ENCODE data around the gene TMEM120B. TPM values are rescaled to one million over a fixed set of nuclear protein-coding genes. Genes with fewer than 3 reads are reported as not detected.

Gene TMEM120B
- total and polyA plus RNA-seq, 9 donors, result 10.2 to 28.1 (median 16.3) TPM

DNA sequence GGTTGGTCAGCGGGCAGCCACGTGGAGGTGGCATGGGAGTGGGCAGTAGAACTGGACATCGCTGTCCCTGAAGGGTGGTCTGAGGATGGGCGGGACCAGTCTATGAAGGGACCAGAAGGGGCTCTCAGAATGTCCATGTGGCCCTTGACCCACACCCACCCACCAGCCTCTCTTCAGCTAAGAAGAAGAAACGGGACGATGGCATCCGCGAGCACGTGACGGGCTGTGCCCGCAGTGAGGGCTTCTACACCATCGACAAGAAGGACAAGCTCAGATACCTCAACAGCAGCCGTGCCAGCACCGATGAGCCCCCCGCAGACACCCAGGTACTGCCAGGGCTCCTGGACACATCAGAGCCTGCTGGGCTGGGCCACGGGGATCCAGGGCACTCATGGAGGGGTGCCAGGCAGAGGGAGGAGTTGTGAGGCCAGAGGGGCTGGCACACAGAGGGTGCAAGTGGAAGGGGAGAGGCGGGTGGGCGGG, 112.5 kb downstream of the TMEM120B start:
- Histone ChIP-seq H3K4me3 (ENCODE audit: low read length) (no peak overlapping the region), H3K36me3 (ENCODE audit: control insufficient read depth, insufficient read depth, low read length) (peaks cover 90% of the 10 kb centered on the region), H3K9me3 (replicated peaks; ENCODE audit: control insufficient read depth, low read depth, low read length) (no peaks in the 10 kb centered on the region), H3K4me1 (ENCODE audit: control insufficient read depth, insufficient read depth, low read length) (no peaks in the 10 kb centered on the region), H3K27ac (ENCODE audit: low read length) (no peak overlapping the region), H3K27me3 (ENCODE audit: control insufficient read depth, insufficient read depth, low read length) (no peaks in the 10 kb centered on the region)
- 92% methylated on average over 11 of the region's 18 CpGs for WGBS (ENCODE audit: insufficient coverage)
- no peak for DNase-seq

DNA sequence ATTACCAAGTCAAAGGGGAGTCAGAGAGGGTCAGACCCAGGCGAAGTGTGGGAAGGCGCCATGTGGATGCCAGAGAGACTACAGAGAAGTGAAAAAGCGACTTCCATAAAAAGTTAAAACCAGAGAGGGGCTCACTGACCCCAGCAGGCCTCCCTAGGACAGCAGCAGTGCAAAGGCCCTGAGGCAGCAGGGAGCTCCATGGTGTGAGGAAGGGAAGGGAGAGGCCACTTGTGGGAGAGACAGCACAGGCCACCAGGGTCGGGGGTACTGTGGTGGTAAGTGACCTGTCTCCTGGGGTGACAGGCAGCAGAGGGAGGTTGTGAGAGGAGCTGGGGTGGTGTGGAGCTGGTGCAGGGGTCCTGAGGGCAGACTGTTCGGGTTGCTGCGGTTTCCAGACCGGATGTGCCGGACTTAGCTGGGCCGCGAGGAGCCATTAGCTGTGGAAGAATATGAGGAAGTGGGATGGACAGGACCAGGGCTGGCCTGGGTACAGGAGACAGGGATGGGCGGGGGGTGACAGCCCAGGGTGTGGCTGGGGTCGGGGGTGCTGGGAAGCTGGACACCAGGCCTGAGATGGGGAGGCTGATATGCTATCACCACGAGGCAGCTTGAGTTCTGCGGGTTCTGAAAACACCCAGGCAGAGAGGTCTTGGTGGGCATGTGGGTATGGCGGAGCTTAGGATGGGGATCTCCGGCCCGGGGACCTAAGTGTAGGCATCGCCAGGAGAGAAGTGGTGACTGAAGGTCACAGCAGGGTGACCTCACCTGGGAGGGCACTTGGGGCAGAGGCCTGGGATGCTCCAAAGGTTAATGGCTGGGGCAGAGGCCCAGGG, 114.0 kb downstream of the TMEM120B start:
- Histone ChIP-seq H3K27ac (ENCODE audit: low read length) (no peak overlapping the region), H3K36me3 (ENCODE audit: control insufficient read depth, insufficient read depth, low read length) (peaks cover 91% of the 10 kb centered on the region), H3K27me3 (ENCODE audit: control insufficient read depth, insufficient read depth, low read length) (no peaks in the 10 kb centered on the region), H3K9me3 (replicated peaks; ENCODE audit: control insufficient read depth, low read depth, low read length) (no peaks in the 10 kb centered on the region), H3K4me3 (ENCODE audit: low read length) (no peak overlapping the region), H3K4me1 (ENCODE audit: control insufficient read depth, insufficient read depth, low read length) (no peaks in the 10 kb centered on the region)
- WGBS (ENCODE audit: insufficient coverage), result 89% methylated on average over 18 of the region's 18 CpGs
- DNase-seq, result no peak

DNA sequence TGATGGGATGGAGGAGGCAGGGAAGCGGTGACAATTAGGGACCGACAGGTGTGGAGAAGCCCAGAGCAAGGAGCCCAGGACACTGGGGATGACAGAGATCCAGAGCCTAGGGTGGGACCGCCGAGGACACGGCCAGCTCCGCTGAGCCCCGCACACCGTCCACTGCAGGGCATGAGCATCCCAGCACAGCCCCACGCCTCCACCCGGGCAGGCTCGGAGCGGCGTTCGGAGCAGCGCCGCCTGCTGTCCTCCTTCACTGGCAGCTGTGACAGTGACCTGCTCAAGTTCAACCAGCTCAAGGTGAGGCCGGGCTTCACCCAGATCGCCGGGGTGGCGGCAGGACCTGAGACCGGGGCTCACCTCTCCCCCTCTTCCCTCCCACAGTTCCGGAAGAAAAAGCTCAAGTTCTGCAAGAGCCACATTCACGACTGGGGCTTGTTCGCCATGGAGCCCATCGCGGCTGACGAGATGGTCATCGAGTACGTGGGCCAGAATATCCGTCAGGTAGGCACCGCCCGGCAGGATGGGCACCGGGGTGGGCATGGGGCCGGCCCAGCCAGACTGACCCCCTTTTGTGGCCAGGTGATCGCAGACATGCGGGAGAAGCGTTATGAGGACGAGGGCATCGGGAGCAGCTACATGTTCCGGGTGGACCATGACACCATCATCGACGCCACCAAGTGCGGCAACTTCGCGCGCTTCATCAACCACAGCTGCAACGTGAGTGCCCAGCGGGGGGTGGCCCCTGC, 115.0 kb downstream of the TMEM120B start:
- H3K36me3 ChIP-seq (ENCODE audit: control insufficient read depth, insufficient read depth, low read length), result peaks cover 89% of the 10 kb centered on the region
- H3K4me3 ChIP-seq (ENCODE audit: low read length), result no peak overlapping the region
- no peaks in the 10 kb centered on the region for H3K27me3 ChIP-seq (ENCODE audit: control insufficient read depth, insufficient read depth, low read length)
- no peaks in the 10 kb centered on the region for H3K9me3 ChIP-seq (replicated peaks; ENCODE audit: control insufficient read depth, low read depth, low read length)
- no peak for DNase-seq
- no peak overlapping the region for H3K27ac ChIP-seq (ENCODE audit: low read length)
- WGBS (ENCODE audit: insufficient coverage), result 92% methylated on average over 43 of the region's 48 CpGs
- no peaks in the 10 kb centered on the region for H3K4me1 ChIP-seq (ENCODE audit: control insufficient read depth, insufficient read depth, low read length)

DNA sequence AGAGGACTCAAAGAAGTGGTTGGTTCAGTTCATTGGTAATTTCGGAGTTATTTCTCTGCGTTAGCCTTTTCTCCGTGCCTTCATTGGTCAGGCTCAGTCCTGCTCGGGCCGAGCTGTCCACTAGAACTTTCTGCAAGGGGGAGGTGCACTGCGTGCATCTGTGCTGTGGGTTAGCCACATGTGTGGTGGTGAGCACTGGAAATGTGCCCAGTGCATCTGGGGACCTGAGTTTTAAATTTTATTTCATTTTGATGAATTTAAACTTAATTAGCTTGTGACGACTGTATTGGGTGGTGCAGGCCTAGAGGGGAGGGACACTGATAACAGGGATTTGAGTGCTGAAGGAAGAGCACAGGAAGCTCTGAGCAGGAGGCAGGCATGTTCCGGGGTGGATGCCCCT, 115.8 kb downstream of the TMEM120B start:
- no peaks in the 10 kb centered on the region for H3K27me3 ChIP-seq (ENCODE audit: control insufficient read depth, insufficient read depth, low read length)
- no peaks in the 10 kb centered on the region for H3K4me1 ChIP-seq (ENCODE audit: control insufficient read depth, insufficient read depth, low read length)
- H3K4me3 ChIP-seq (ENCODE audit: low read length), result no peak overlapping the region
- H3K9me3 ChIP-seq (replicated peaks; ENCODE audit: control insufficient read depth, low read depth, low read length), result no peaks in the 10 kb centered on the region
- H3K27ac ChIP-seq (ENCODE audit: low read length), result no peak overlapping the region
- 93% methylated on average over 6 of the region's 8 CpGs for WGBS (ENCODE audit: insufficient coverage)
- peaks cover 85% of the 10 kb centered on the region for H3K36me3 ChIP-seq (ENCODE audit: control insufficient read depth, insufficient read depth, low read length)
- DNase-seq, result no peak

DNA sequence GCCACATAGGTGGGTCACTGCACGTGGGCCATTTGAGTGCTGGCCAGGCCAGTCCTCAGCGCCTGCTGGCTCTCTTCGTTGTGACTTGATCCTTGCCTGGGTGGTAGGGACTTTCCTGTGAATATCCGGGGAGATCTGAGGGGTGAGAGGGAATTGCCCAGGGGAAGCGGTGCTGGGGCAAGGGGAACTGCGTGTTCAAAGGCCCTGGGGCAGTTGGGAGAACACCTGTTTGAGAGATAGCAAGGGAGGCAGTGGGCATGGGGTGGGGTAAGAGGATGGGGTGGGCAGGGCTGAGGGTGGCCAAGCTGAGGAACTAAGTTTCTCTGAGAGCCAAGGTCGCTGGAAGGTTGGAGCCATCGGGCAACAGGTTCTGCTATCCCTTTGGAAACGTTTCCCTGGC, 116.3 kb downstream of the TMEM120B start:
- no peaks in the 10 kb centered on the region for H3K4me1 ChIP-seq (ENCODE audit: control insufficient read depth, insufficient read depth, low read length)
- no peaks in the 10 kb centered on the region for H3K27me3 ChIP-seq (ENCODE audit: control insufficient read depth, insufficient read depth, low read length)
- DNase-seq, result no peak
- whole genome bisulfite sequencing (ENCODE audit: insufficient coverage), result 89% methylated on average over 9 of the region's 9 CpGs
- no peaks in the 10 kb centered on the region for H3K9me3 ChIP-seq (replicated peaks; ENCODE audit: control insufficient read depth, low read depth, low read length)
- peaks cover 80% of the 10 kb centered on the region for H3K36me3 ChIP-seq (ENCODE audit: control insufficient read depth, insufficient read depth, low read length)
- no peak overlapping the region for H3K27ac ChIP-seq (ENCODE audit: low read length)
- H3K4me3 ChIP-seq (ENCODE audit: low read length), result no peak overlapping the region

DNA sequence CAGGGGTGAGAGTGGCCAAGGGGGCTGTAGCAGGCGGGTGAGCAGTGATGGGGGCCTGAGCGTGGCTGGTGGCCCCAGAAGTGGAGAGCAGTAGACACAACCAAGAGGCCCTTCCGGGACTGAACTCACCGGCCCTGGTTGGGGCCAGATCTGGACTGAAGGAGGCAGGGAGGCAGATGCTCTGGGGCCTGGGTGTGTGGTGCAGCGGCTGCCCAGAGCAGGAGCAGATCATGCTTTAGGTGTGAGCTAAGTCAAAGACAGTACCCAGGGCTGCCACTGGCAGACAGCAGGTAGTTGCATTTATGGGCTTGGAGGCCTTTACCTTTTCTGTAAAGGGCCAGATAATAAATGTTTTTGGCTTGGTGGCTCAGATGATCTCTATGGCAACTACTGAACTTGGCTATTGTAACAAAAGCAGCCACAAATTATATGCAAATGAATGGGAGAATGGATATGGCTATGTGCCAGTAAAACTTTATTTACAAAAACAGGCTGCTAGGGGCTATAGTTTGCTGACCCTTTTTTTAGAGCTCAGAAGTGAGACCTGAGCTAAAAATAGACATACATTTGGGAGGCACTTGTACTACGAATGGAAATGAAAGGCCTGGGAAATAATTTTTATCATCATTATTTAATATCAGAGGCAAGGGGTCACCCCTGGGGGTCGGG, 116.8 kb downstream of the TMEM120B start:
- DNase-seq, result no peak
- no peaks in the 10 kb centered on the region for H3K4me1 ChIP-seq (ENCODE audit: control insufficient read depth, insufficient read depth, low read length)
- no peaks in the 10 kb centered on the region for H3K9me3 ChIP-seq (replicated peaks; ENCODE audit: control insufficient read depth, low read depth, low read length)
- no peaks in the 10 kb centered on the region for H3K27me3 ChIP-seq (ENCODE audit: control insufficient read depth, insufficient read depth, low read length)
- H3K36me3 ChIP-seq (ENCODE audit: control insufficient read depth, insufficient read depth, low read length), result peaks cover 76% of the 10 kb centered on the region
- no peak overlapping the region for H3K27ac ChIP-seq (ENCODE audit: low read length)
- WGBS (ENCODE audit: insufficient coverage), result 87% methylated on average over 5 of the region's 7 CpGs
- H3K4me3 ChIP-seq (ENCODE audit: low read length), result no peak overlapping the region

DNA sequence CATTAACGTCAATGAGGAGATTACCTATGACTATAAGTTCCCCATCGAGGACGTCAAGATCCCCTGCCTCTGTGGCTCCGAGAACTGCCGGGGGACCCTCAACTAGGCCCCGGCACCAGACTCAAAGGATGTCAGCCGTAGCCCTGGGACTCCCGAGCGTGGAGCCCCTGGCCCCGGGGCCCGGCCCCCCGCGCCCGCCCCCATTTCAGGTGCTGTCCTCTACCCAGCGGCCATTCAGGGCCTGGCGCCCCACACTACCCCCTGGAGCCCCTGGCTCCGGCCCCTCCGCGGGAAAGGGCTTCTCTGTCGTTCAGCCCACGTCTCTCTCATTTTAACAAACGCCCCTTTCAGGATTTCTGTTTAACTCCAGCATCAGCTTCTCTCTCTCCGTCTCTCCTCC, 117.6 kb downstream of the TMEM120B start:
- Histone ChIP-seq H3K4me3 (ENCODE audit: low read length) (no peak overlapping the region), H3K4me1 (ENCODE audit: control insufficient read depth, insufficient read depth, low read length) (no peaks in the 10 kb centered on the region), H3K27me3 (ENCODE audit: control insufficient read depth, insufficient read depth, low read length) (no peaks in the 10 kb centered on the region), H3K27ac (ENCODE audit: low read length) (no peak overlapping the region), H3K36me3 (ENCODE audit: control insufficient read depth, insufficient read depth, low read length) (peaks cover 68% of the 10 kb centered on the region), H3K9me3 (replicated peaks; ENCODE audit: control insufficient read depth, low read depth, low read length) (no peaks in the 10 kb centered on the region)
- no peak for DNase-seq
- 87% methylated on average over 23 of the region's 23 CpGs for WGBS (ENCODE audit: insufficient coverage)

DNA sequence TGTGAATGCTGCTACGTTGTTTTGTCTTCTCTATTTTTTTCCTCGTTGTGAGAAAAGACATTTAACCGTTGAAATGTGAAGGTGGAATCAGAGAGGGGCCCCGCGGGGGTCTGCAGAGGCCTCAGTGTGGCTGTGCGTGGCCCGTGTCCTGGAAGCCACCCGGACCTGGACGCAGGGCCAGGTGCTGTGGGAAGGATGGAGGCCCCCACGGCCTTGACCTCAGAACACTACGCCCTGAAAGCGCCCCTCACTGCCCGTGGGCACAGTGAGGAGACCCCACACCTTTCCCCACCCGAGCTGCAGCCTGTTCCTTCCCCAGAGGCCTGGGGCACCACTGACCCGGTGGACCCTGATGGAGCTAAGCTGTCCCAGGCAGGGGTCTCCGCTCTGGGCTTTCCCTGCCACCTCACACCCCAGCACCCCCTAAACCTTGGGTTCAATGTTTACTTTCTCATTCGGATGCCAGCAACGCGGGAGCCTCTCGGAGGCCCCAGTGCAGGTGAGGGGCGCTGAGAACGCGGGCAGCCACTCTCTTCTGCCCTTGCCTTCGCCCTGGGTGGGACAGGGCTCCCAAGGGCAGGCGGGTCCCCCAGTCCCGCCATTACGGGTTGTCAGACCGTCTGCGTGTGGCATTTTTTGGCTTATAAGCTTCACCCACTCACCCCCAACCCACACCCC, 118.2 kb downstream of the TMEM120B start:
- Histone ChIP-seq H3K4me1 (ENCODE audit: control insufficient read depth, insufficient read depth, low read length) (no peaks in the 10 kb centered on the region), H3K27me3 (ENCODE audit: control insufficient read depth, insufficient read depth, low read length) (no peaks in the 10 kb centered on the region)
- WGBS (ENCODE audit: insufficient coverage), result 91% methylated on average over 26 of the region's 29 CpGs

More for the DNA sequence above, 118.2 kb downstream of the TMEM120B start:
- Histone ChIP-seq H3K27ac (ENCODE audit: low read length) (no peak overlapping the region), H3K4me3 (ENCODE audit: low read length) (no peak overlapping the region), H3K9me3 (replicated peaks; ENCODE audit: control insufficient read depth, low read depth, low read length) (no peaks in the 10 kb centered on the region), H3K36me3 (ENCODE audit: control insufficient read depth, insufficient read depth, low read length) (peaks cover 63% of the 10 kb centered on the region)
- no peak for DNase-seq

Measured in muscle of leg (tissue), 11 donors.